GM18868 (cell line): ENCODE results near the gene ANKS1A.
"Not testable (repeated sequence)": the region's sequence is repeated elsewhere in the genome, so short reads cannot be mapped to it uniquely, and the experiment has no call there.

Source experiments
- ATAC-seq: cut with Tn5 transposase; IDR thresholded peaks from one replicate; pipeline ENCODE4 v1.9.1; 2021; ENCODE audit warnings: mild to moderate bottlenecking, moderate library complexity; ENCODE audit not compliant: unreplicated experiment

The ANKS1A gene

DNA sequence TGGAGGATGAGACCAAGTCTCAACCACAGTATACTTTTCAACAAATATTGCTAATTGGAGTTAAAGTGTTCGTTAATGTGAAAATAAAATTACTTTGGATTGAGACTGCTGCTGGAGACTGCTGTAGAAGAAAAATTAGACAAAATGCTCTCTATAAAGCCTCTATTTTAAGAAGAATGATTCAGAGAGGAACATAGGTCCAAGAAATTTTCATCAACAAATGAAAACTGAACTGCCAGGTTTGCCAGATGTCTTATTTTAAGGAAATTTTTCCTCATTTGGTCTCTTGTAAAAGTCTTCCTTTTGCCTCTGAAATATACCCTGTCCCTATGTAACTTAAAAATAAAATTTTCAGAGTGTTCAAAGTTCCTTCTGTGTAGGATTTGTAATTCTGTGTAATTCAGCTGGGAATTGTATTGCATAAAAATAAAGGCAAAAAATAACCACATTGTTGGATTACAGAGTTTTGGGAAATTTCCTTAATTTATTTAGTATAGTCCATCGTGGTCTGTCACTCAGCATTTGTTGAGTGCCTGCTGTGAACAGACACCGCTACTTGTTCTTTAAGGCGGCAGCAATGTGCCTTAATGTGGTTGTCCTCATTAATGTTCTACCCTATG, 27.4 kb downstream of the ANKS1A start:
- ATAC-seq, result no peak

DNA sequence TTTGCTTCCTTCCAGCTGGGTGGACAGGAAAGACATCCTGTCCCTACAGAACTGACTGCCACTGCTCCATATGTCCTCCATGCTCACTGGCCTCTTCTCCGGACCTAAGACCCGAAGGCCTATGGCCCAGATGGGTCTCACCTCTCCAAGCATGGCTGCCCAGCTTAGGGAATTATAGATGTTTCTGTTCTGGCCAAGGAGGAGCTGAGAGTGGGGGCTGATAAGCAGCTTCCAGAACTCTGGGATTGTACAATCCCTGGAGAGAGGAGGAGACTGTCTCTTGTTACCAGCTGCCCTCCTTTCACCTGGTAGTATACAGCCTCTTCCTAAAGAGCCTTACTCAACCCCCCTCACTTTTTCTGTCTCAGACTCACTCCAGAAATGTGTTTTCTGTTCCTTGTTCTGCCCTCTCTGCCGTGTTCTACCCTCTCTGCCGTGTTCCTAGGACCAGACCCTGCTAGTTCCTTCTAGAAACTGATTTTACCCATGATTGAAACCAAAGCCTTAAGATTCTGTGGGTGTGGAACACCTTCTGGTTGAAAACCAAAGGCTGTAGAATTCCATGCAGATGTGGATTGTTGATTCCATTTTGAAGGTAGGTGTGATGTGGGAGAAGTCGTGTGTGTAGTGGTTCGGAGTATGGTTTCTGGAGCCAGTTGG, 28.7 kb downstream of the ANKS1A start:
- ATAC-seq, result no peak

DNA sequence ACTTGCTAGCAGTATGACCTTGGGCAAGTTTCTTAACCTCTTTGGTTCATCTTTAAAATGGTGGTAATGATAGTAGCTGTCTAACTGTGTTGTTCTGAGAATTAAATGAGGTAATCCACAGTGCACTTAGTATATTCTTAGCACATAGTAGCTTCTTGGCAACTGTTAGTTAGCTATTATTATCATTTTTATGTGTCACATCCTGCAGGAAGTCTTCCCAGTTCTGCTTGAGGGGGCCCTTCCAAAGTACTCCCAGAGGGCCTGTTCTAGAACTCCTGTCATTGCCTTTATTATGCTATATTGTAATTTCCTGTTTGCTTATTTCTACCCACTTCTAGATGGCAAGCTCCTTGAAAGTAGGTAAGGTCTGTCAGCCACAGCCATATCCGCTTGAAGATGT, 30.6 kb downstream of the ANKS1A start:
- ATAC-seq, result no peak

DNA sequence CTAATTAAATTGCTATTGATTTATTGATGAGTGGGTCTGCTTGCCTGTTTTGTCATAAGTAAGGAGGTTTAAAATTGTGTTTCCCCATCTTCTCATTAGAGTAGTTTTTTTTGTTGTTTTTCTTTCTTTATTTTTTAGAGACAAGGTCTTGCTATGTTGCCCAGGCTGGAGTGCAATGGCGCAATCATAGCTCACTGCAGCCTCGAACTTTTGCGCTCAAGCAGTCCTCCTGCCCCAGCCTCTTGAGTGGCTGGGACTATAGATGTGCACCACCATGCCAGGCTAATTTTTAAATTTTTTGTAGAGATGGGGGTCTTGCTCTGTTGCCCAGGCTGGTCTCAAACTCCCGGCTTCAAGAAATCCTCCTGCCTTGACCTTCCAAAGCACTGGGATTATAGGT, 31.0 kb downstream of the ANKS1A start:
- no peak for ATAC-seq

DNA sequence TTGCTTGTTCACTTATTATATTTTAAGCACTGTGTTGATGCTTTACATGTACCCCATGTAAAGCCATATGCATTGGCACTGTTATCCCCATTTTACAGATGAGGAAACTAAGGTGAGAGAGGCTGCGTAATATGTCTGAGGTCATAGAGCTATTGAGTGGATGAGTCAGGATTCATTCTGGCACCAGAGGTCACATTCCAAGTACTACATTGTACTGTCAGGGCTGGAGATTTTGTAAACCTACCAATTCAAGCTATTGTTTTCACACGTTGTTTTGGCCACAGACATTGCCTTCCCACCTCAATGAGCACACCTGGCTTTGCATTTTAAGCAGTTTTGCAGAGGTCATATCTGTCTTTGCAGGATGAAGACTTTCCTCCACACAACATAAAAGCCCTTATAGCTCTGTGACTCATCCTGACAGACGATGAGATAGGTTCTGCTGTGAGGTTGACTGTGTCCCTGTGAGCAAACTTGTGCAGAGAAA, 33.2 kb downstream of the ANKS1A start:
- no peak for ATAC-seq

DNA sequence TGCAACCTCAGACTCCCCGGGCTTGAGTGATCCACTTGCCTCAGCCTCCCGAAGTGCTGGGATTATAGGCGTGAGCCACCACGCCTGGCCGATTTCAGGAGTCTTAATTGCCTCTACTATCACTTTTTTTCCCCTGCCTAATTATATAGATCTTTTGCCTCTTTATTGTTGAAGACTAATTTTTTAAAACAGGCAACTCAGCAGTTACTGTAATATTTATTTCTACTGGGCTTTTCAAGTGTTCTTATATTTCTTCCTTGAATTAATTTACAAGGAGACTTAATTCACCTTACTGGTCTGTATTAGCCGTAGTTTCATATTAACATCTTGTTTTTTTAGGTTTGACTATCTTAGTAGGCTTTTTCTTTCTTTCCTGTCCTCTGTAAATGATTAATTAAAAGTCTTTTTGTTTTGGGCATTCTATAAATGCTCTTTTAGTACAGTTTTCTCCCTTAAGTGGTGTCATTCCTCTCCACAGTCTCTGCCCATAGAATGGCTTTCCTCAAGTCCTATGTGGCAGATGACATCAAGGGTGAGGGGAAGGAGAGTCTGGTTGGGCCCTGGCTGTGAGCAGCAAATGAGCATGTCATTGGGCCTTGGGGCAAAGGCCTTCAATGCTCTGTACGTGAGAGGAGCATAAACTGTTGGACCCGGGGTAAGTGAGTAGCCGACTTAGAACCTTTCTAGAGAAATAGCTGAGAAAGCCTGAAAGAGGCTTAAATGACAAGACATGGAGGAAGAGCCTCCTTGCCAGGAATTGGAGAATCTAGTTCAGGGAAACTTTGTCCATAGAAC, 36.0 kb downstream of the ANKS1A start:
- ATAC-seq, result no peak

DNA sequence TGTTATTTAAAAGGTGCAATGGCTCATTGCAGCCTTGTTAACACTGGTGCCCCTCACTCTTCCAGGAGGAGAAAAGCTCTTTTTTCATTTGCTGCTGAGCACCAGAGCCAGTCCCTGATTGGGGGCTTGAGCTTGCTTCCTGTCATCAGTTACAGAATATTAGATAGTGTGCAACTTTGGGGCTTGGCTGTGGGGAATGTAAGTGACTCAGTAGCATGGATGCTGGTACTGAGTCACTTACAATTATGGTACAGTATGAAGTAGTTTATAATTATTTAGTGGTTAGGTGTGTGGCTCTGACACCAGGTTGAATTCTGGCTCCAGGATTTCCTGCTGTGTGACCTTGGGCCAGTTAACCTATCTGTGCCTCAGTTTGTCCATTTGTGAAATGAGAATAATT, 37.6 kb downstream of the ANKS1A start:
- ATAC-seq, result no peak

DNA sequence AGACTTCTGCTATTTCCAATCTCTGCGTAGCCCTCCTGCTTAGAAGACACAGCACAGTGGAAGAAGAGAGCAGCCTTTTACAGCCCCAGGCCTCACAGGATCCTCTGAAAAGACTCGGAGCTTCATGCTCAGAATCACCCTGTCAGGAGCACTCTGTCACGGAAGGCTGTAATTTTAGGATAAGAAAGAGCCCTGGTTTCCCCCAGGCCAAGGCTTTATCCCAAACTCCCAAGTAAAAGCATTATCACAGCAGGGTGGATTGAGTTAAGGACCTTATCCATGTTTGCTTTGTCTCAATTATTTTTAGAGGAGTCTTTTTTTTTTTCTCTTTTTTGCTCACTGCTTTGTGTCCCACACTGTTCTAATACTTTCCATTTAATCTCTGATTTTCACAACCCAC, 39.2 kb downstream of the ANKS1A start:
- ATAC-seq, result no peak

DNA sequence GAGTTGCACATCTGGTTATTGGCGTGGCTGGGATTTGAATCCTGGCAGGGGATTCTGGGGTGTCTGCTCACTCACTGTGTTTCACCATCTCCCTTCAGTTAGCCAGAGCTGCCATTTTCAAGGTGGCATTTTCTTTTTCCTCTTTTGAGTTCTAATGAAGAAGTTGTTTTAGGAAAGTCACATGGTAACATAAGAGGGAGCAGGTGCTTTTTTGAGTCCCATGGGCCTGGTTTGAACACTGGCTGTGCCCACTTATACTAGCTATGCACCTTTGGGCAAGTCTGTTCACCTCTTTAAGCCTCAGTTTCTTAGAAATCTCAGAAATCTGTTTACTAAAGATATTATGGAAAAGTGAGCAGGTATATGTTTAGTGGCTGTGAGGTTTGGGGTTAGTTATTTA, 39.6 kb downstream of the ANKS1A start:
- no peak for ATAC-seq

DNA sequence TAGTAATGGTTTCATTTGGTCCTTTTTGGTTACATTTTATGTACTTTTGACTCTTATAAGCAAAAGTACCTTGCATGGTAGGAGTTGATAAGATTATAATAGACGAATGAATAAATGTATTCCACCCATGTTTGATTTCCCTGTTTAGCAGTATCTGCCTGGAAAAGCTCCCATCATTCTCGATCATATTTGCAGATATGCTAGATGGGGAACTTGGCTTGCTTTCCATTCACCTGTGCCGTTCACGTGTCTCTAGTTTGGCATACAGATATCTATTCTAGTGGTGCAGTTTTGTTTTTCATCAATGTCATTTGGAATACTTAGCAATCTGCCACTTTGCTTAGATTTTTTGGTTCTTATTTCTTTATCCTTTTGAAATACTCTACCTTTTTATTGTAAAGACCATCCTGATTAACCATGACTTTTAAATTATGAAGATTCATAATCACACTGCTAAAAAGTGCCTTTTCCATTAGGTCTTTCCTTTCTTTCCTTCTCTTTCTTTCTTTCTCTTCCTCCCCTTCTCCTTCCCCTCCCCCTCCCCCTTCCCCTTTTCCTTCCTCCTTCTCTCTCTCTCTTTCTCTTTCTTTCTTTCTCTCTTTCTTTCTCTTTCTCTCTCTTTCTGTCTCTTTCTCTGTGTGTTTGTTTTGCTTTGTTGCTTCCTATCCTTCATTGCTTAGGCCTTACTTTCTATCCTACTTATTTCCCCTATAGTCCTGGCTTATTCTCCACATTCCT, 40.4 kb downstream of the ANKS1A start:
- no peak for ATAC-seq

DNA sequence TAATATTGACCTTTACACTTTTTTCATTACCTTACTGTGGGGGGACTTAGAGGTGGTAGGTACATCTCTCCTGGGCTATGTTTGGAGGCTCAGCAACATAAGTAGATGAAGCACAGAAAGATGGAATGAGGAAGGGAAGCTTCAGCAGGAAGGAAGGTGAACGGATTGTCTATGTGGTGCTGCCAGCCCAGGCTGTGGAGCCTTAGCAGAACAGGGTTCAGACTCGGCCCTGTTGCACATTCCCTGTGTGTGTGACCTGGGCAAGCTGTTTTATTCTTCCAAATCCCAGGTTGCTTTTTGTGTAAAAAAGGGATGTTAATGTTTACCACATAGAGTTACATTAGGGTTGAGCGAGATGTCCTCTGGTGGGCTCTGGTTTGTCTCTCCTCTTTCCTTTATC, 41.2 kb downstream of the ANKS1A start:
- no peak for ATAC-seq

DNA sequence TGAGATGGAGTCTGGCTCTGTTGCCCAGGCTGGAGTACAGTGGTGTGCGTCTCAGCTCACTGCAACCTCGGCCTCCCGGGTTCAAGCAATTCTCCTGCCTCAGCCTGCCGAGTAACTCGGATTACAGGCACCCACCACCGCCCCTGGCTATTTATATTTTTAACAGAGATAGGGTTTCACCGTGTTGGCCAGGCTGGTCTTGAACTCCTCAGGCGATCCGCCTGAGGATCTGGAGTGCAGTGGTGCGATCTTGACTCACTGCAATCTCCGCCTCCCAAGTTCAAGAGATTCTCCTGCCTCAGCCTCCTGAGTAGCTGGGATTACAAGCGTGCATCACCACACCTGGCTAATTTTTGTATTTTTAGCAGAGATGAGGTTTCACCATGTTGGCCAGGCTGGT, 43.1 kb downstream of the ANKS1A start:
- not testable (repeated sequence) for ATAC-seq

DNA sequence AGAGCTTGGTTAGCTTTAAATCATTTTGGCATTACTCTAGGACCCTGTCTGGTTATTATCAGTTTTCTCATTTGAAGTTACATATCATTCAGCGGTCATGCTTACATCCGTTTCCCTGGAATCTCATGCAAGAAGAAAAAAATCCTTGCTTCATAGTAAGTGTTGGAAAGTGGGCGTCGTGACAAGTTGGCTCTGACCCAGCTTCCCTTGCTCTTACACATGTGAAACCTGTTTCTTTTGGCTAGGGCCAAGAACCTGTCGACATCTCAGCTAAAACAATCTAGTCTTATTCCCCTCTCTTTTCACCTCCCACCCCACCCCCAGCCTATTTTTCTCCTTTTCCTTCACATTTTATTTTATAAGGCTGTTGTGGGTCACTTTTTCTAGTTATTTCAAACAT, 45.5 kb downstream of the ANKS1A start:
- ATAC-seq, result no peak

DNA sequence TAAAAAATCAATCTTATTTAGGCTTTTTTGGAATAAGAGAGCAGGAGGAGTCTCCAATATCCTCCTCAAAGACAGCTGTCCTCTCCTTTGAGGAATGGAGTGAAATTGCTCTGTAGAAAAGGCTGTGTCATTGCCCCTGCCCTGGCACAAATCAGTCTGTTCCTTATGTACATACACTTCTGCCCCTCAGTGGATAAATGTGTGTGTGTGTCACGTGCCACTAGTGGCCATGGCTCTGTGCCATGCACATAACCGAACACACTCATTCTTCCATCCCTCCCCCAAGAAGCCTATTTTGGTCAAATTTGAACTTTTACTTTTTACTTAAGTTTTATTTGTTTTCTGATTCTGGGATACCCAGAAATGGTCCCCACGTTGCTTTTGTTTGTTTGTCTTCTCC, 49.2 kb downstream of the ANKS1A start:
- no peak for ATAC-seq

DNA sequence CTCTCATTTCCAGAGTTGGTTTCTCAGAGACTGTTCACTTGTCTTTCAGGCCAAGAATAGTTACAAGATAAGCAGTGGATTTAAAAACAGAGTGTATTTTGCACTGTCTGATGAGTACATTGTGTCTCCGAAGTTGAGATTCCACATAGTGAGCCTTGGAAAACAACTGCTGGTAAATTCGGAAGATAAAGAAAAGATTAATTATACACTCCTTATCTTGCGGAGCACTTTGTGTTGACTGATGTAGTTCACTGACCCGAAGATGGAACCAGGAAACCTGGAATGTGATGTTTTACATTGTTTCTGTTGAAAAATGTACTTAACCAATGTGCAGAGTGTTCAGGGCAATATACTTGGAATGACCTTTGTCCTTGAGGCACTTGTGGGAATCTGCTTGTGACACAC, 51.0 kb downstream of the ANKS1A start:
- no peak for ATAC-seq

DNA sequence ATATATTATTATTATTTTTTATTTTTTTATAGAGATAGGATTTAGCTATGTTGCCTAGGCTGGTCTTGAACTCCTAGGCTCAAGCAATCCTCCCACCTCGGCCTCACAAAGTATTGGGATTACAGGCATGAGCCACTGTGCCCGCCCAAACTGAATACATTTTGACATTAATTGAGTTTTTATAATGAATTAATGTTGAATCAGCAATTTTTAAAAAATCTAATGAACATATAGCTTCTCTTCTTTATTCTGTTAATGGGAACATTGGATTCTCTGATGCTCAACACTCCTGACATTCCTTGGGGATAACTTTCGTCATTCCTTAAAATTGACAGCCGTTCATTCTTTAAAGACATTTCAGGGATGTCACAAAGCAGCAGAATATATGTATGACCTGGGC, 52.4 kb downstream of the ANKS1A start:
- no peak for ATAC-seq

DNA sequence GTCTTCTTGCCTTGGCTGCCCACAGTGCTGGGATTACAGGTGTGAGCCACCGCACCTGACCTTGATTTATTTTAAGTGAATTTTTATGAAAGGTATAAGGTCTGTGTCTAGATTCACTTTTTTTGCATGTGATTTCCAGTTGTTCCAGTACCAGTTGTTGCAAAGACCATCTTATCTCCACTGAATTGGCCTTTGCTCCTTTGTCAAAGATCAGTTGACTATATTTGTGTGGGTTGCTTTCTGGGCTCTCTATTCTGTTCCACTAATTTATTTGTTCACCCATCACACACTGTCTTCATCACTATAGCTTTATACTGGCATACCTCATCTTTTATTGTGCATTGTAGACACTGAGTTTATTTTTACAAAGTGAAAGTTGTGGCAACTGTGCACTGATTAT, 56.3 kb downstream of the ANKS1A start:
- ATAC-seq, result no peak

DNA sequence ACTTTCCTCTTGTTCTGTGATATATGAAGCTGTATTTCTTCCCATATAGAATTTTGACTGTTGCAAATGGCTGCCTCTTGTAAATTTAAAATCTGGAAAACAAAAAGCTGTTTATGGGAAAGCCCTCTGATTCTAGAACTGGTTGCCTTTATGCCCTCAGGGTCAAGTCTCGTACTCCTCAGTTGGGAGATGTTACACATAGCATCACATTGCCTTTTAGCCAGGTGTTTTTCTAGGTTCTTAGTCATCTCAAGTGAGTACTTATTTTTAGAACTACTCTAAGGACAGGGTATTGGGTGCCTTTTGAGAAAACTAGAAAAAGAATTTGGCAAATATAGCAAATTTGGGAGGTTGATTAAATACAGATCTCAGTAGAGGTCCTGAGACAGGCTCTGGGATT, 58.5 kb downstream of the ANKS1A start:
- ATAC-seq, result no peak

DNA sequence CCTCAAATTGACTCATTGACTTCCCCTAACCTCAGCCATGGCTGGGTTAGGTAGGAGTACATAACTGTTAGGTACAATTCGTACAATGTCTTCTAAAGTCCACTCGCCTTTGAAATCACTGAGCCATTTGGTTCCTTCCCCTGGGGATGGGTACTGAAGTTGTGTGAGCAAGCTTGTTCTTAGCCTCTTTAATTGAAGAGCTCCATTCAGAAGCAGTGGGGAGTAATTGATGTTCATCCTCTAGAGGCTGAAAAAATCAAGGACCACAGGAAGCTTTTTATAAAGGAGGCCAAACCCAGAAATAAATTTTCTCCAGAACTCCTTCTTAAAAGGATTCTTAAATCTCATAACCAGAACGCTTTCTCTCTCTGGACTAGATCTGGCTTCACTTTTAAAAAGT, 60.6 kb downstream of the ANKS1A start:
- ATAC-seq, result no peak

DNA sequence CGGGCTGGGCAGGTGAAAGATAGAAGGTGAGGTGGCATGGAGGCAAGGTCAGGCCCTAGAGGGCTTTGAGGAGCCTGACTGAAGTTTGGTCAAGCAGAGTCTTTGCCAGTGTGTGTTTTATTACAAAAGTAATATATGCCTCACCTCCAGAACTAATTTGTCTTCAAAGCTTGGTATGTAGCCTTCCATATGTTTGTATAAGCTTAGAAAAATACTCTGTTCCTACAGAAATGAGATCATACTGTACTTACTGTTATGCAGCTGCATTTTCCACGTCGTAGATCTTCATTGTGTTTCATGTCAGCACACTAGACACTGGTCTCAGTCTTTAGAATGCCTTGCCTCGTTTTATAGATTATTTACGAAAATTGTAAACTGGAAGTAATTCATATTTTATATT, 61.8 kb downstream of the ANKS1A start:
- no peak for ATAC-seq

DNA sequence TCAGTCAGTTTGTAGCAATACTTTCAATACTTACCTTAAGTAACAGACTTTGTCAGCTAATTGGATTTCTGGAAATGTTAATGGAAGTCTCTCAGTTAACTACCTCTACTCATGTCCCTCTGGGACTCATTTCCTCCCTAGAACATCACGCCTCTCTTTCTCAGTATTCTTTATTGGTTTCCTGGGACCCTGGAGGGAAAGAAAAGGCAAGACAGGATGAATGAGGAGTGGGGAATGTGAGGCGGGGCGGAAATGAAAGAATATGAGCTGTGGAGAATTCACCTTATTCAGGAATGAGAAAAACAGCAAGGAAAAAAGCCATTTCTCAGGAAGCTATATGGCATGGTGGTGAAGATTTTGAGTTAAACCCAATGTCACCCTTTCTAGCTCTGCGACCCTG, 62.7 kb downstream of the ANKS1A start:
- no peak for ATAC-seq
